Duodenal mucosa (tissue), 2 donors: ENCODE results near the gene GCAT.
A peak's percentile ranks its signal among the peaks of the same experiment; 100 is the strongest.

Source experiments
- H3K27ac ChIP-seq: one replicate; pipeline ENCODE4 v1.7.0; 2013; ENCODE audit warnings: low read depth, low read length
- H3K27me3 ChIP-seq, 2 donors: one replicate each; pipeline ENCODE4 v1.7.0; 2013; ENCODE audit warnings: low read length in 2 of 2, control low read depth in 1 of 2; ENCODE audit not compliant: insufficient read depth in 2 of 2, control insufficient read depth in 1 of 2
- H3K36me3 ChIP-seq, 2 donors: one replicate each; pipeline ENCODE4 v1.7.0; 2013; ENCODE audit warnings: low read length in 2 of 2, control low read depth in 1 of 2; ENCODE audit not compliant: insufficient read depth in 2 of 2, control insufficient read depth in 1 of 2
- H3K4me1 ChIP-seq, 2 donors: one replicate each; pipeline ENCODE4 v1.7.0; 2013; ENCODE audit warnings: low read length in 2 of 2, control low read depth in 1 of 2; ENCODE audit not compliant: insufficient read depth in 2 of 2, control insufficient read depth in 1 of 2
- H3K4me3 ChIP-seq, 2 donors: one replicate each; pipeline ENCODE4 v1.7.0; 2013; ENCODE audit warnings: low read length in 2 of 2, low read depth in 1 of 2
- H3K9ac ChIP-seq, 2 donors: one replicate each; pipeline ENCODE4 v1.7.0; 2013; ENCODE audit warnings: low read length in 2 of 2, low read depth in 1 of 2
- H3K9me3 ChIP-seq, 2 donors: one replicate each; pipeline ENCODE4 v1.7.0; 2013; ENCODE audit warnings: low read length in 2 of 2, control low read depth in 1 of 2; ENCODE audit not compliant: control insufficient read depth in 1 of 2

GCAT gene

GRCh38 chr22:37807410-37808293 lies at the start of gene GCAT:
TSS of gene GCAT (plus strand) at chr22:37807934. CDS start at chr22:37807968, 34 bp downstream.
- Histone ChIP-seq H3K27me3 (no peaks in the 10 kb centered on the region), H3K27ac (peak within 1 kb of the TSS; percentile 56), H3K9ac (peak within 1 kb of the TSS; percentile 82 to 91), H3K4me1 (peaks cover 25 to 47% of the 10 kb centered on the region in 2 donors), H3K9me3 (no peaks in the 10 kb centered on the region), H3K4me3 (peak within 1 kb of the TSS; percentile 89), H3K36me3 (no peaks in the 10 kb centered on the region)

- Histone ChIP-seq H3K36me3 (peaks cover 37 to 78% of the 10 kb centered on the region in 2 donors), H3K9ac (no peak overlapping the region), H3K27me3 (no peaks in the 10 kb centered on the region)
These were observed 49.0 kb upstream of the GCAT start for GRCh38 chr22:37758694-37759093.

DNA sequence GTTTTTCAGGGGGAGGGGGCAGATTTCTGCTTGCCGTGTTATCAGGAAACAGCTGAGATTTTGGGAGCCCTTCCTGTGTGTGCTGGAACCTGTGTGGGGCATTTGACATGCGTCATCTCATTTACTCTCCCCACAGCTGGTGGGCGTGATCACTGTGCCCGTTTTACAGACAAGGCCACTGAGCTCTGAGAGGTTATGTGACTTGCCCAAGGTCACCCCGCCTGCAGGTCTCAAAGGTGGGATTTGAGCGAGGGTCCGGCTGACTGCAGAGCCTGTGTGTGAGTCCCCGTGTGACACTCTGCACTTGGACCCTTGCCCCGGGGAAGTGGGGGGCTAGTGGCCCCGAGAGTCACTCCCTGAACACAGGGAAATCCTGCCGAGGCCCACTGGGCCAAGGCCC lies 48.5 kb upstream of the GCAT start:
- Histone ChIP-seq H3K27ac (no peak overlapping the region), H3K4me3 (no peak overlapping the region), H3K36me3 (peaks cover 43 to 83% of the 10 kb centered on the region in 2 donors), H3K27me3 (no peaks in the 10 kb centered on the region), H3K9ac (no peak overlapping the region), H3K9me3 (no peaks in the 10 kb centered on the region), H3K4me1 (no peaks in the 10 kb centered on the region)

More at GRCh38 chr22:37758694-37759093, 49.0 kb upstream of the GCAT start:
- no peaks in the 10 kb centered on the region for H3K9me3 ChIP-seq
- H3K4me3 ChIP-seq: no peak overlapping the region
- no peaks in the 10 kb centered on the region for H3K4me1 ChIP-seq
- no peak overlapping the region for H3K27ac ChIP-seq

DNA sequence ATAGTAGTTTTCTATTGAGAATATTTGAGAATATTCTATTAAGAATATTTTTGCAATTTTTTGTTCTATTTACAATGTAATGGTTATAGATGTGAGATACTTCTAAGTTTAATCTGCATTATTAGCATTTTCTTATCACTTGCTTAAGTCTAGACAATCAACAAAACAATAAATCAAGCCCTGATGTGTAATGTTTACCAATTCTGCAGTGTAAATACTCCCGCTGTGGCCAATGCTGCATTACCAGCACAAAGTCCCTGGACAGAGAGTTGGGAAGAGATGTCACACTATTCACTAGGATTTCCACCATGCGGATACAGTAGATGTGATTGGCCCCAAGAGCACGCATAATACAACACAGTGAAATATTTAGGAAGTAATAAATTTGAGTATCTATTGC lies 47.6 kb upstream of the GCAT start:
- Histone ChIP-seq H3K4me3 (no peak overlapping the region), H3K36me3 (peaks cover 40 to 78% of the 10 kb centered on the region in 2 donors), H3K27me3 (no peaks in the 10 kb centered on the region), H3K9ac (no peak overlapping the region), H3K9me3 (no peaks in the 10 kb centered on the region), H3K27ac (no peak overlapping the region), H3K4me1 (no peaks in the 10 kb centered on the region)

- H3K9me3 ChIP-seq: no peaks in the 10 kb centered on the region
- H3K4me1 ChIP-seq: no peaks in the 10 kb centered on the region
- no peak overlapping the region for H3K27ac ChIP-seq
- H3K36me3 ChIP-seq: peaks cover 24 to 71% of the 10 kb centered on the region in 2 donors
- no peaks in the 10 kb centered on the region for H3K27me3 ChIP-seq
- H3K4me3 ChIP-seq: no peak overlapping the region
- no peak overlapping the region for H3K9ac ChIP-seq
These were observed 45.3 kb upstream of the GCAT start for GRCh38 chr22:37762389-37762836.

DNA sequence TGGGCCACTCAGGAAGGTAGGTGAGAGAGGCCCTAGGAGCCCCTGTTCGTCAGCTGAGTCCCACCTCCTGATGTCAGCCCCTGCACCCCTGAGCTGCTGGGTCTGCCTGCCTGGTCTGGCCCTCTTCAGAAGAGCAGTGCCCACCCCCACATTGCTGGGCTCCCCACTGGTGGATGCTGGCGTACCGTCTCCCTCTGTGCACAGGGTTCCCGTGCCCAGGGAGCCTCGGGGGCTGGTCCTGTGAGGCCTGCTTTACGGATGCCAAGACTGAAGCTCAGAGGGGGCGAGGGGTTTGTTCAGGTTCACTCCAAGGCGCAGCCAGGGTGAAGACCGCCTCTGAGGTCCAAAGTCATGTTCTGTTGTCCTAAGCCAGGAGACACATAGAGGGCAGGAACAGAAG lies 44.7 kb upstream of the GCAT start:
- Histone ChIP-seq H3K9me3 (no peaks in the 10 kb centered on the region), H3K9ac (no peak overlapping the region), H3K27me3 (no peaks in the 10 kb centered on the region), H3K4me1 (no peaks in the 10 kb centered on the region), H3K27ac (no peak overlapping the region), H3K36me3 (peaks cover 24 to 71% of the 10 kb centered on the region in 2 donors), H3K4me3 (no peak overlapping the region)

- Histone ChIP-seq H3K4me3 (no peak overlapping the region), H3K27ac (no peak overlapping the region), H3K9ac (no peak overlapping the region), H3K9me3 (no peaks in the 10 kb centered on the region), H3K4me1 (no peaks in the 10 kb centered on the region), H3K27me3 (no peaks in the 10 kb centered on the region), H3K36me3 (peaks cover 25 to 70% of the 10 kb centered on the region in 2 donors)
These were observed 44.1 kb upstream of the GCAT start for GRCh38 chr22:37763652-37764051.

DNA sequence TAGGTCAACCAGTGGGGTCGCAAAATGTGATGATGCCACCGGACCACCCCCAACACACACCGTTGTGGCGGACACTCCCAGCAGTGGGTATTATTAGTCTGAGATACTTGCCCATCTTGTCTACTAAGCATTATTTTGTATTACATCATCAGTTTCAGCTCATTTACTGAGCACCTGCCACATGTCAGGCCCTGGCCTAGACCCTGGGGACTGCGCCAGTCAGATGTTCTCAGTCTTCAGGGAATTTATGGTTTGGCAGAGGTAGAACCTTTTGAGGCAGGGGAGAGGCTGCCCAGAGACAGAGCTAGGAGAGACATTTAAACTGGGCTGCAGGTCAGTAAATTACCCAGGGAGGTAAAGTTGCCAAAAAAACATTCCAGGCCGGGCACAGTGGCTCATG lies 43.1 kb upstream of the GCAT start:
- no peaks in the 10 kb centered on the region for H3K9me3 ChIP-seq
- H3K27me3 ChIP-seq: no peaks in the 10 kb centered on the region
- H3K9ac ChIP-seq: no peak overlapping the region
- no peak overlapping the region for H3K4me3 ChIP-seq
- no peaks in the 10 kb centered on the region for H3K4me1 ChIP-seq
- peaks cover 27 to 69% of the 10 kb centered on the region in 2 donors for H3K36me3 ChIP-seq
- H3K27ac ChIP-seq: no peak overlapping the region

DNA sequence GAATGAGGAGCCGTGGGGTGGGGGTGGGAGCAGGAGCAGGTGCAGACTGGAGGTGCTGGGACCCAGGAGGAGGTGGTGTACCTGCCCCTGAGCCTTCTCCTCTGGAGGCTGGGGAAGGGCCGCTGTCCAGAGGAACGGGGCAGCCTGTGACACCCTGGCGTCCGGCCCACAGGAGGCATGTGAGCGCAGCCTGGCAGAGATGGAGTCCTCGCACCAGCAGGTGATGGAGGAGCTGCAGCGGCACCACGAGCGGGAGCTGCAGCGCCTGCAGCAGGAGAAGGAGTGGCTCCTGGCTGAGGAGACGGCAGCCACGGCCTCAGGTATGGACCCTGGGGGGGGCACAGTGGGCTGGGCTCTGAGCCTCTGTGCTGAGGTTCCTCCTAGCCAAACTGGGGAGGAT lies 42.2 kb upstream of the GCAT start:
- no peak overlapping the region for H3K27ac ChIP-seq
- H3K36me3 ChIP-seq: peaks cover 26 to 64% of the 10 kb centered on the region in 2 donors

GRCh38 chr22:37765953-37766576 lies 41.7 kb upstream of the GCAT start:
- H3K36me3 ChIP-seq: peaks cover 27 to 62% of the 10 kb centered on the region in 2 donors
- H3K27me3 ChIP-seq: no peaks in the 10 kb centered on the region
- H3K9ac ChIP-seq: no peak overlapping the region
- no peaks in the 10 kb centered on the region for H3K4me1 ChIP-seq
- H3K27ac ChIP-seq: no peak overlapping the region
- no peaks in the 10 kb centered on the region for H3K9me3 ChIP-seq
- no peak overlapping the region for H3K4me3 ChIP-seq

More for the DNA sequence above, 42.2 kb upstream of the GCAT start:
- Histone ChIP-seq H3K27me3 (no peaks in the 10 kb centered on the region), H3K4me1 (no peaks in the 10 kb centered on the region), H3K9me3 (no peaks in the 10 kb centered on the region), H3K9ac (no peak overlapping the region), H3K4me3 (no peak overlapping the region)
